ENCODE results near the gene SIT1.

DNA sequence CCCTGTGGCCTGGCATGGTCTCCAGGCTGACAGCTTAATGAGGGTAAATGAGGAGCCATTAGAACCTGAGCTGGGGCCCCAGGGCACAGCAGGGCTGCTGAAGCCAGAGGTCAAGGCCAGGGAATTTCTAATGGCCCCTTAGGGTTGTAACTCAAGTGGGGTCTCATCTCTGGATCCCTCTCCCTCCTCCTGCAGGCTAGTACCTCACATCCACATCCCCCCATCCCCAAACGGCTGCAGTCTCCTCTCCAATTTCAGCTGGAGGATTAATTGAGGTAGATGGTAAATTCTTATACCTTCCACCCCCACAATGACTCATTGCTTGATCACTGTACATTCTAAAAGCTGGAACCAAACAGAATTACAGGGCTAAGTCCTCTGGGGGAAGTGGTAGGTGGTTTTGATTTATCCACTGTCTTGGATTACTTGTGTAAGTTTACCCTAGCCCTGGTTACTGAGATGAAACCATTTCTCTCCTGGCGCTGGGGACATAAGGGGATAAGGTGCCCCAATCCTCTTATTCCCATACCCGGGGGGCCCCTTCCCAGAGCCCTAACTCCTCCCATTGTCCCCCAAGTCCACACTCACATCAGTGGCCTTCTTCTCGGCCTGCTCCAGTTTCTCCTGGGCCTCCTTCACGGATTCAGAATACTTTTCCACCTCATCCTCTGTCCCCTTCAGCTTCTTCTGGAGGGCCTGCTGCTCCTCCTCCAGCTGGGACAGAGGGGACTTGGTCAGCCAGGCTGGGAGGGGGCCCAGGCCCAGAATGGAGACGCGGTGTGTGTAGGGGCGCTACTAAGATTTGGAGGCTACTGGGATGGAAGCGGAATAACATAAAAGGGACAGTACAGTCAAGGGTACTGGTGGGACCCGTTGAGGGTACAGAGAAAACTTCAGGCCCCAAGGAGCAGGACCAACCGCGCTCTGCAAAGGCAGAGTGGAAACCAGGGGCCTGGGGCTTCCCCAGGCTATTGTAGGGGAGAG lies 38.1 kb upstream of the SIT1 start:
- TF ChIP-seq GATA3 (IDR thresholded peaks at IDR 0.05; ENCODE audit: low read depth, low read length), result no peak
- TF ChIP-seq GATA2 (IDR thresholded peaks at IDR 0.05; ENCODE audit: low read depth, low read length), result no peak

Measured in SH-SY5Y (cell line).